Lower leg skin (tissue), 3 donors: Measurements from ENCODE around the gene CSN3.
"Not testable (repeated sequence)": the region's sequence is repeated elsewhere in the genome, so short reads cannot be mapped to it uniquely, and the experiment has no call there.

Source experiments
- CTCF ChIP-seq, 3 donors: fragments of 450-650 bp; IDR thresholded peaks; one replicate each; pipeline ENCODE4 v1.5.1; 2016; ENCODE audit warnings: antibody characterized with exemption in 3 of 3, mild to moderate bottlenecking in 3 of 3, moderate library complexity in 2 of 3
- POLR2A ChIP-seq, 2 donors: fragments of 450-650 bp; IDR thresholded peaks; one replicate each; pipeline ENCODE4 v1.6.1; 2016 to 2017; ENCODE audit warnings: antibody characterized with exemption in 2 of 2, mild to moderate bottlenecking in 1 of 2, moderate library complexity in 1 of 2

- TF ChIP-seq CTCF, POLR2A (IDR thresholded peaks at IDR 0.05): not testable (repeated sequence)
These were observed at the start of gene CSN3 for GRCh38 chr4:70242297-70242696.
